ENCODE results near the gene CHTOP. TPM values are rescaled to one million over a fixed set of nuclear protein-coding genes. Genes with fewer than 3 reads are reported as not detected.

CHTOP gene
- total and polyA plus RNA-seq, 2 of the 8 experiments (the other 6 are each of a cell fraction or from before 2014, with no cell fraction given): 84.6 to 104 TPM

DNA sequence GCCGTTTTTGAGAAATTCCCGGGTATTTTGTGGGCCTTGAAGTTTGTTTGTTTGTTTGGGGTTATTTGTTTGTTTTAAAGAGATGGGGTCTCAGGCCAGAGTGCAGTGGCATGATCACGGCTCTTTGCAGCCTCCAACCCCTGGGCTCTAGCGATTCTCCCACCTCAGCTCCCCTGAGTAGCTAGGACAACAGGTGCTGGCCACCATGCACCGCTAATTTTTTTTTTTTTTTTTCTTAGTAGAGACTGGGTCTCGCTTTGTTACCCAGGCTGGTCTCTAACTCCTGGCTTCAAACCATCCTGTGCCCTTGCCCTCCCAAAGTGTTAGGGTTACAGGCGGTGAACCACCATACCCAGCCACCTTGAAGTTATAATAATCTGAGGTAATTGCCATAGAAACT, 2.0 kb downstream of the CHTOP start:
- H3K79me2 ChIP-seq (ENCODE audit: control insufficient read depth in 1 of 2, insufficient read depth in 2 of 2, low read length in 2 of 2): peaks cover 0 to 43% of the 10 kb centered on the region in 2 experiments; a peak in 3 of 4 replicates
- H2AK5ac ChIP-seq (ENCODE audit: low read depth, low read length): no peak overlapping the region
- H4K20me1 ChIP-seq (replicated peaks in 1 of 2; ENCODE audit: control insufficient read depth in 1 of 2, insufficient read depth in 2 of 2, low read length in 2 of 2): peaks cover 1 to 2% of the 10 kb centered on the region in 2 experiments
- H3K4ac ChIP-seq (replicated peaks; ENCODE audit: insufficient read length, low read depth, low read length): no peak overlapping the region
- H3K23me2 ChIP-seq (ENCODE audit: low read depth, low read length): no peaks in the 10 kb centered on the region; the same call in 1 of the 2 replicates
- H3K4me1 ChIP-seq (replicated peaks in 1 of 4; ENCODE audit: control insufficient read depth in 3 of 4, insufficient read depth in 4 of 4, low read length in 3 of 4): peaks cover 0 to 5% (median 4%) of the 10 kb centered on the region in 4 experiments; a peak in 5 of 7 replicates
- no peaks in the 10 kb centered on the region for H3K27me3 ChIP-seq (replicated peaks in 1 of 4; ENCODE audit: control insufficient read depth in 3 of 4, extremely low read depth in 1 of 4, insufficient read depth in 3 of 4, low read length in 3 of 4)
- H3K23ac ChIP-seq (ENCODE audit: insufficient read length): no peak overlapping the region
- no peak overlapping the region for H2BK120ac ChIP-seq (replicated peaks; ENCODE audit: low read depth, low read length)
- H3K4me2 ChIP-seq (ENCODE audit: insufficient read depth in 1 of 2, low read depth in 2 of 2, low read length in 2 of 2): peak overlapping the region in 1 of 2 experiments; percentile 33; a peak in 2 of 4 replicates
- no peak overlapping the region for H3K9ac ChIP-seq (replicated peaks in 1 of 4; ENCODE audit: extremely low read depth in 1 of 4, low read depth in 3 of 4, low read length in 3 of 4)
- no peak overlapping the region for H2BK12ac ChIP-seq (ENCODE audit: low read depth, low read length)
- no peak overlapping the region for H2BK20ac ChIP-seq (ENCODE audit: low read length)
- no peak overlapping the region for H4K91ac ChIP-seq (replicated peaks; ENCODE audit: insufficient read length, low read length)
- no peak overlapping the region for H3K27ac ChIP-seq (ENCODE audit: low read depth, low read length)
- no peaks in the 10 kb centered on the region for H3K79me1 ChIP-seq (ENCODE audit: low read depth, low read length)
- H2AFZ ChIP-seq (ENCODE audit: low read length): no peak overlapping the region
- peaks cover 31 to 51% (median 43%) of the 10 kb centered on the region in 4 experiments for H3K36me3 ChIP-seq (ENCODE audit: control insufficient read depth in 2 of 4, insufficient read depth in 4 of 4, low read length in 3 of 4)
- ChIA-PET CTCF (ENCODE audit: partially characterized antibody) (interaction anchor here (0.6 to 2.9 kb wide), 3 partner anchors 13 to 114 kb away, joined by 3 to 13 read pairs (median 7); no protein-coding TSS in a partner anchor), POLR2A (ENCODE audit: partially characterized antibody) (interaction anchor here (0.7 to 16.2 kb wide), 9 partner anchors 10 to 487 kb away, joined by 3 to 343 read pairs (median 30); partner anchors contain the start of genes ILF2, S100A14, S100A16 and S100A6)
- H3K4me3 ChIP-seq (ENCODE audit: extremely low read depth in 1 of 4, insufficient read depth in 2 of 4, low read depth in 3 of 4, low read length in 4 of 4): peak overlapping the region in 1 of 4 experiments; percentile 97; a peak in 1 of 8 replicates
- H3K14ac ChIP-seq (ENCODE audit: insufficient read length): no peak overlapping the region
- FAIRE-seq (no peak), DNase-seq (ENCODE audit: low read depth in 1 of 2, low spot score in 2 of 2) (no peak)
- no peak overlapping the region for H2BK5ac ChIP-seq (ENCODE audit: low read depth, low read length)
- H3K9me3 ChIP-seq (ENCODE audit: insufficient read depth in 2 of 2, low read depth in 1 of 2, low read length in 1 of 2): no peaks in the 10 kb centered on the region
- no peak overlapping the region for H3K18ac ChIP-seq (ENCODE audit: extremely low read depth, low read length)
- H2BK15ac ChIP-seq (ENCODE audit: low read length): no peak overlapping the region
- H4K5ac ChIP-seq (ENCODE audit: insufficient read length, low read depth, low read length): no peak overlapping the region
- WGBS, 2 experiments (ENCODE audit: extremely low coverage in 1 of 2, insufficient coverage in 1 of 2, insufficient read length in 1 of 2, insufficient replicate concordance in 2 of 2, low coverage in 1 of 2, low lambda C conversion rate in 2 of 2, missing lambda C conversion rate in 1 of 2): 89% methylated on average over 6 of the region's 7 CpGs; no CpG with 5 or more reads in 1 of the 2 experiments
- no peak overlapping the region for H4K8ac ChIP-seq (ENCODE audit: extremely low read depth, insufficient read depth, low read length)
- no peak overlapping the region for H3K56ac ChIP-seq (replicated peaks; ENCODE audit: insufficient read length, low read depth, low read length)
- TF ChIP-seq SAP30 (IDR thresholded peaks at IDR 0.05; ENCODE audit: insufficient read depth, insufficient replicate concordance, low read length) (no peak), NRF1 (IDR thresholded peaks at IDR 0.05; ENCODE audit: low read depth, low read length) (no peak), SIX5 (IDR thresholded peaks at IDR 0.05; ENCODE audit: low read depth, low read length) (no peak), CREB1 (IDR thresholded peaks at IDR 0.05) (no peak), MAFK (IDR thresholded peaks at IDR 0.05; ENCODE audit: low read depth, low read length) (no peak), GABPA (IDR thresholded peaks at IDR 0.05; ENCODE audit: borderline replicate concordance, insufficient read depth, low read length) (no peak), CHD2 (IDR thresholded peaks at IDR 0.05; ENCODE audit: low read length) (no peak), PHF8 (conservative IDR thresholded peaks at IDR 0.05; ENCODE audit: low read depth, low read length) (no peak), SIRT6 (IDR thresholded peaks at IDR 0.05; ENCODE audit: low read length) (no peak), RFX5 (IDR thresholded peaks at IDR 0.05; ENCODE audit: borderline replicate concordance, low read depth, low read length) (no peak)
- TF ChIP-seq, protein P1, sequence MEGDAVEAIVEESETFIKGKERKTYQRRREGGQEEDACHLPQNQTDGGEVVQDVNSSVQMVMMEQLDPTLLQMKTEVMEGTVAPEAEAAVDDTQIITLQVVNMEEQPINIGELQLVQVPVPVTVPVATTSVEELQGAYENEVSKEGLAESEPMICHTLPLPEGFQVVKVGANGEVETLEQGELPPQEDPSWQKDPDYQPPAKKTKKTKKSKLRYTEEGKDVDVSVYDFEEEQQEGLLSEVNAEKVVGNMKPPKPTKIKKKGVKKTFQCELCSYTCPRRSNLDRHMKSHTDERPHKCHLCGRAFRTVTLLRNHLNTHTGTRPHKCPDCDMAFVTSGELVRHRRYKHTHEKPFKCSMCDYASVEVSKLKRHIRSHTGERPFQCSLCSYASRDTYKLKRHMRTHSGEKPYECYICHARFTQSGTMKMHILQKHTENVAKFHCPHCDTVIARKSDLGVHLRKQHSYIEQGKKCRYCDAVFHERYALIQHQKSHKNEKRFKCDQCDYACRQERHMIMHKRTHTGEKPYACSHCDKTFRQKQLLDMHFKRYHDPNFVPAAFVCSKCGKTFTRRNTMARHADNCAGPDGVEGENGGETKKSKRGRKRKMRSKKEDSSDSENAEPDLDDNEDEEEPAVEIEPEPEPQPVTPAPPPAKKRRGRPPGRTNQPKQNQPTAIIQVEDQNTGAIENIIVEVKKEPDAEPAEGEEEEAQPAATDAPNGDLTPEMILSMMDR (IDR thresholded peaks at IDR 0.05; ENCODE audit: control extremely low read depth in 1 of 3, insufficient read depth in 1 of 3, low read depth in 1 of 3, low read length in 3 of 3): no peak
